KG1 (cell line): ENCODE measurements around the gene GH2.
A peak's percentile ranks its signal among the peaks of the same experiment; 100 is the strongest.
"Not testable (repeated sequence)": the region's sequence is repeated elsewhere in the genome, so short reads cannot be mapped to it uniquely, and the experiment has no call there.

Source experiments
- DNase-seq: peaks from one replicate; lab custom pipeline; 2025; lab: John Stamatoyannopoulos, UW

The GH2 gene

GRCh38 chr17:63873577-63873976 lies 8.2 kb downstream of the GH2 start, which contains the start of gene CSH2:
TSS of gene CSH2 (minus strand) at chr17:63873677. CDS start at chr17:63873614, 63 bp downstream.
- DNase-seq = not testable (repeated sequence)

- DNase-seq = not testable (repeated sequence)
Measured at GRCh38 chr17:63871646-63872365, 9.9 kb downstream of the GH2 start.

DNA sequence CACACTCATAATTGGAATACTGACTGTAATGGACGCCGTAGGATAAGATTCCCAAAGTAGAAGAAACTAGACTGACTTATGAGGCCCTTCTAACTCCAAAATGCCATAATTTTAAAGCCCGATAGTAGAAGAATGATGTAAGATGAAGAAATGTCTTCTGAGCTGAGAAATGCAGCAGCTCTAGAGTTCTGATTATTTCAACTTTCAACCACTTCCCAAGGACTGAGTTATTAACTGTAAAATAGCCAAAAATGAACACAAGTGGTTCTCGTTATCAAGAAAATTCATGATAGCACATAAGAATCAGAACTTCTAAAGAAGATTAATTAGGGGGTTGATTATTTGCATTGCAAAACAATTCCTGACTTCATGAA lies 11.5 kb downstream of the GH2 start:
- DNase-seq = not testable (repeated sequence)

- DNase-seq = not testable (repeated sequence)
Measured at GRCh38 chr17:63869491-63870291, 12.1 kb downstream of the GH2 start.

GRCh38 chr17:63866625-63867024 lies 15.1 kb downstream of the GH2 start:
- DNase-seq = not testable (repeated sequence)

GRCh38 chr17:63859257-63859656 lies 22.5 kb downstream of the GH2 start:
- no peak for DNase-seq

GRCh38 chr17:63856425-63856824 lies 25.3 kb downstream of the GH2 start:
- not testable (repeated sequence) for DNase-seq

DNA sequence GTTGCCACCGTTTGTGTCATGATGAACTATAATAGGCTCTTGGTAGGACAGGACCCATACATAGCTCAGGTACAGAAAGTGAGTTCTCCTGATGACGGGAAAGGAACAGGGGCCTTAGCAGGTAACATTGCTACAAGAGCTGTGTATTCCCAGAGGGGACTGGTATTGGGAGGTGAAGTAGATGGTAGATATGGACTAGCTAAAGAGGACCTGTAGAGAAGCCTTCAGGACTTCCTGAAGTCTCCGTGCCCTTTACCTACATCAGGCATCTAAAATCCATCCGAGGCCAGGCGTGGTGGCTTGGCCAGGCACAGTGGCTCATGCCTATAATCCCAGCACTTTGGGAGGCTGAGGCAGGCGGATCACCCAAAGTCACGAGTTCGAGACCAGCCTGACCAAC lies 26.6 kb downstream of the GH2 start:
- DNase-seq = no peak

- DNase-seq = no peak
Measured at GRCh38 chr17:63854709-63855108, 27.0 kb downstream of the GH2 start.

DNA sequence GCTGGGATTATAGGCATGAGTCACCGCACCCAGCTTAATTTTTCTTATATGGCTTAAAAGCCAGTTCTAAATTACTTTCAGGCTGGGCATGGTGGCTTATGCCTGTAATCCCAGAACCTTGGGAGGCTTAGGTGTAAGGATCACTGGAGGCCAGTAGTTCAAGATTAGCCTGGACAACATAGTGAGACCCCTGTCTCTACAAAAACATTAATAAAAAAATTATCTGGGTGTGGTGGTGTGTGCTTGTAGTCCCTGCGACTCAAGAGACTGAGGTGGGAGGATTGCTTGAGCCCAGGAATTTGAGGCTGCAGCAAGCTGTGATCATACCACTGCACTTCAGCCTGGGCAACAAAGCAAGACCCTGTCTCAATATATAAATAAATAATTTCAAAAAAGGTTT lies 28.5 kb downstream of the GH2 start:
- DNase-seq = no peak

- no peak for DNase-seq
Measured at GRCh38 chr17:63850401-63850800, 31.3 kb downstream of the GH2 start.

DNA sequence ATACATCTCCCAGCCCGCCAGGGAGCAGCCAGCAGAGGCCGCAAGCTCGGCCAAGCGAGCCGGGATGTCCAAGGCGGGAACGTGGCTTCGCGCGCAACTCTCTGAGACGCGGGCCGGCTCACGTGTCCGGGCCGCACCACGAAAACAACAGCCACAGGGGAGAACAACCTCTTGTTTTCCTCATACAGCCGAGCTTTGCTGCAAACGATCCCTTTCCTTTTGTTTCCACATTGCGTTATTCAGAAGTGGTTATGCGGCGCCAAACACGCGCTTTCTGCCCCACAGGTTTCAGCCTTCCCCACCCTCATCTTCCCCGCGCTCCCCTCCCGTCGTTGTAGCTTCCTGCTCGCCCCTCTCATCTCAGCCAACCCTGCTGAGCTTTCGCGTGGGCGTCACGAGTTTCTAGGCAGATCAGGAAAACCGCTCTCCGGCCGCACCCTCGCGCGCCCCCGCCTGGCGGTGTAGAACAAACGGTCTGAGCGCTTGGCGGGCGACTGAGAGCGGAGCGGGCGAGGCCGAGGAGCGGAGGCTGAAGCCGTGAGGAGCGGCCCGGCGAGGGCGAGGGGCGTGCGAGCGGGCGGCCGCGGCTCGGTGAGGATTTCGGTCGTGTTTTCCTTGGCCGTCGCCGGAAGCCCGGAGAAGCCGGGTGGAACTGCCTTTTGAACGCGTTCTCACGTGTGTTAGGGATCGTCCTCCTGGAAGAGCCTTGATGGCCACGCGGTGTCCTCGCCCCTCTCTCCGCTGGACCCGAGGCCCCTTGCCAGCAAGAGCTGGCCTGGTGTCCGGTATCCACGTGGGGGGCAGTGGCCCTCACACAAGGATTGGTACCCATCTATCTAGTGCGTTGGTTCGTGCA lies 32.7 kb downstream of the GH2 start:
- peak; percentile 56 for DNase-seq

- no peak for DNase-seq
Measured at GRCh38 chr17:63847525-63848249, 34.1 kb downstream of the GH2 start.

DNA sequence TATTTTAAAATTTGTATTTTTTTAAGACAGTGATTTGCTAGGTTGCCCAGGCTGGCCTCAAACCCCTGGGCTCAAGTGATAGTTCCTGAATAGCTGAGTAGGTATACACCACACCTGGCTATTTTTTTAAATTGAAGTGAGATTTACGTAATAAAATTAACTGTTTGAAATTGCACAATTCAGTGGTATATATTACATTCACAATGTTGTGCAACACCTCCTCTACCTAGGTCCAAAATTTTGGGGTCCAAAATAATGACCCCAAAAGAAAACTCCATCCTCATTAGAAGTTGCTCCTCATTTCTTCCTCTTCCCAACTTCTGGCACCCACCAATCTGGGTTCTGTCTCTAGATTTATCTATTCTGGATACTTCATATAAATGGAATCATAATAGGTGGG lies 36.2 kb downstream of the GH2 start:
- DNase-seq = no peak

GRCh38 chr17:63843910-63844677 lies 37.6 kb downstream of the GH2 start:
- DNase-seq = no peak

DNA sequence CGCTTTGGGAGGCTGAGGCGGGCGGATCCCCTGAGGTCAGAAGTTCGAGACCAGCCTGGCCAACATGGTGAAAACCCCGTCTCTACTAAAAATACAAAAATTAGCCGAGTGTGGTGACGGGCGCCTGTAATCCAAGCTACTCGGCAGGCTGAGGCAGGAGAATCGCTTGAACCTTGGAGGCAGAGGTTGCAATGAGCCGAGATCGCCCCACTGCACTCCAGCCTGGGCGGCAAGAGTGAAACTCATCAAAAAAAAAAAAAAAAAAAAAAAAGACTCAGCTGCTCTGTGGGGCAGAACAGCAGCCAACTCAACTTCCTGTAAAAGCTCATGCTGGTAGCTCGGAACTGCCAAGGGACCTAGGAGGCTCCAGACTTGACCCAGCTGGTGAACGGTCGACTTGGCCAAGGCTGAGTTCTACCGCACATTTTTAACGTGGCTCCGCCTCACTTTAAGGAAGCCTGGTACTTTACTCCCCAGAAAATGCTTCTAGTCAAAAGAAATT lies 38.3 kb downstream of the GH2 start:
- peak; percentile 29 for DNase-seq

DNA sequence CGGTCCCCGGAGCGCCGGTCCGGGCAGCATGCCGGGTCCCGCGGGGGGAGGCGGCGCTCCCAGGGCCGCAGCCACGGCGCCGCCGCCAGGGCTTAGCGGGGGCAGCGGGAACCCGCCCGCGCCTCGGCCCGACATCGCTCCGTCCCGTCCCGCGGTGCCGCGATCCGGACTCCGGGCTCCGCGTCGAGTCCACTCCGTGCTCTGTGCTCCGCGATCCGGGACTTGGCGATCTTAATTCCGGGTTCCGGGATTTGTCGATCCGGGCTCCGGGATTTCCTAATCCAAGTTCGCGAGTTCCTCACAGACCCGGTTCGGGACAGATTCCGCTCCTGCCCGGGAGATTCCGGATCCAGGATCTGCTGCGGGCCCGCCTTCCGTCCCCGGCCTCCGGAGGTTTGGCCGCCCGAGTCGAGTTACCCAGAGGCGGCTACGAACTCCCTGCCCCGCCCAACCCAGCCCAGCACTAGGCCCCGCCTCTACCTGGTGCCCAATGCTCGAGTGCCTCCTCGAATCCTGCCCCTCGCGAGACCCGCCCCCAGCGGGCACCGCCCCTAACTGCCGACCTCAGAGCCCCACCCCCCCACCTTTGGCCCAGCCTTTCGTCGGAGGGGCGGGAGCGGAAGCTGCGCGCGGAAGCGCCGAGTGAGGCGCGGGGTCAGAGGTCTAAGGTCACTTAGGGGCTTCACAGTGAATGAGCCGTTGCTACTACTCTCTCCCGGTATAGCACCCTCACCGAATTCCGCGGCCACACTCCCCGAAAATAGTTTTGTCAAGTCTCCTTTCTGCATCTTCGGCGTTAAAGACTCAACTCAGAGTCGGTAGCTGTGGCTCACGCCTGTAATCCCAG lies 39.0 kb downstream of the GH2 start, which contains the start of gene SMARCD2:
Gene SMARCD2, minus strand, starts transcription at position 146 of the 847 bp plus-strand sequence. Its CDS starts 11 bp downstream, at position 135.
- peak; percentile 94 for DNase-seq

DNA sequence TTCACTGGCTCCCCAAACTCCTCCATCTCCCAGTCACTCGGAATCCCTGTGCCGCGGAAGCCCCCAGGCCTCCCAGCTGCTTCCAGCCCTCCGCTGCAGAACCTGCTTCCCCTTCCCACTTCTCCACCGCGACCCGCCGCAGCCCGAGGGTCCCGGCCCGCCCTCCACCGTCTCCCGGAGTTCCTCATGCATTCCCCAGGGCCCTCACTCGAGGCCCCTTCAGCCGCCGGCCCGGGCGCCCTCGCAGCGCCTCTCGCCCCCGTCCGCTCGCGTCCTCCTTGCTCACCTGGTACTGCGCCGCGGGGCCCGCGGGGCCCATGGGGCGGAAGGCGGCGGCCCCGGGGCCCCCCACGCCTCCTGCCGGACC lies 39.6 kb downstream of the GH2 start:
- no peak for DNase-seq

DNA sequence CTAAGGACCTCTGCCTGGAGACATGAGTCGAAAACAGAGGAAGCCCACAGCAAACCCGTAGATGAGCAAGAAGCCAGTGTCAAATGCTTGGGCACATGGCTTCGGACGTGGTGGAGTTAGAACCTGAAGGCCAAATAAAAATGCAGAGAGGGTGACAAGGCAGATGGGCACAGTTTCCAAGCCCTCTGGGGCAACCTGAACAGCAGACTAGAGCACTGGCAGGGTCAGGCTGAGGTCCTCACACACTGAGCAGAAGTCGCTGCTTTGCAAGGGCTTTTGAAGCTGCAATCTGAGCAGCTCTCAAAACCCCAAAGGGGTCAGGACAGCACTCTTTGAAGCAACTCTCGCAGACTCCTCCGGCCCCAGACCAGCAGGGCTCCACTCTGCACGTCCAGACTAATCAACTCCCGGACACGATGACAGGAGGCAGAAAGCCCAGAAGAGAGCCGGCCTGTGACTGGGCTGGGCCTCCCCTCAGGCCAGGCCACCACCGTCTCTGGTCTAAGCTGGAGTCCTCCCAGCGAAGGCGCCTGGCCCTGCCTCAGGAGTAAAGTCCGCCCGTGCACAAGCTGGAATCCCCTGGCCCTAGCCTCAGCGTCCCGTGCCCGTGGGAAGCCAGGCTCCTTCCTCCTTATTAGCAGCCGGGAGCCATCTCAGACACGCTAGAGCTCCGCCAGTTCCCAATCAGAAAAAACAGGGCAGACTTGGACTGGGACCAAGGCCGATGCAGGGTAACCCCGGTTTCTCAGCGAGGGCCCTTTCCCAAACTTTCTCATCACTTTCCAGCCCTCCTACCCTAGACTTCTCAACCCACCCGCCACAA lies 40.2 kb downstream of the GH2 start:
- no peak for DNase-seq
